Measurements from ENCODE around the gene INTS15. TPM values are rescaled to one million over a fixed set of nuclear protein-coding genes. Genes with fewer than 3 reads are reported as not detected.

The INTS15 gene
- total and polyA plus RNA-seq, 9 of the 15 experiments (the other 6 are each of a cell fraction or from before 2014, with no cell fraction given), result 0.52 to 28.9 (median 11.6) TPM

DNA sequence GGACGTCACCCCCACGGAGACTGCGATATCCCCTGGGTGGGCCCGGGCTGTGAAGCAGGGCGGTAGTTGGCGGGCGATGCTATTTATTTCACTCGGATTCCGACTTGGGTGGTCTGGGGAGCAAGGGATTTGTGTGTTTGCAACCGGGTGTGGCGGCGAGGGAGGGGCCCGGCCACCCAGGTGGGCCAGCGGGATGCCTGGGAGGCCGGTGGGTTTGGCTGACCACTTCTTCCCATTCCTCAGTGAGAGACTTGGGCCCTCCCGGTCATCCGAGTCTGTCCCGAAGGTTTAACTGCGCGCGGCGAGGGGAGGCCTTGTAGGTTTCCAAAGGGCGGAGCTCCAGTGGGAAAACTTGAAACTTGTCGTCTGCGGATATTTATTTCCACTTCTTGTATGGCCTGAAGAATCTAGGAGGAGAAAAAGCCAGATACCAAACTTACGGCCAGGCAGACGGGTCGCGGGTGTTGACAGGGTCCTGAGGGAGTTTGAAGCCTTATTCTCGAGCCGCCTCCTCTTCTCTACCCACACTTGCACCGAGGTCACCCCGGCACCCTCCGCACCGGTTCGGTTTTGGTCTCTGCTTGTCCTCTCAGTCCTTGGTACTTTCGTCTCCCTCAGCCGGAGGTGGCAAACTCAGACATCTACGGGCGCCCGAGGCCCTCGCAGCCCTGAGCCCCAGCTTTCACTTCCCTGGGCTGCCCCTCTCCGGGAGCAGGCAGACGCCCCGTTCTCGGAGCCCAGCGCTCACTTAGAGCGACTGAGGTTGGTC is 65.2 kb downstream of the INTS15 start:
- POLR2A ChIA-PET, result no interaction called here

DNA sequence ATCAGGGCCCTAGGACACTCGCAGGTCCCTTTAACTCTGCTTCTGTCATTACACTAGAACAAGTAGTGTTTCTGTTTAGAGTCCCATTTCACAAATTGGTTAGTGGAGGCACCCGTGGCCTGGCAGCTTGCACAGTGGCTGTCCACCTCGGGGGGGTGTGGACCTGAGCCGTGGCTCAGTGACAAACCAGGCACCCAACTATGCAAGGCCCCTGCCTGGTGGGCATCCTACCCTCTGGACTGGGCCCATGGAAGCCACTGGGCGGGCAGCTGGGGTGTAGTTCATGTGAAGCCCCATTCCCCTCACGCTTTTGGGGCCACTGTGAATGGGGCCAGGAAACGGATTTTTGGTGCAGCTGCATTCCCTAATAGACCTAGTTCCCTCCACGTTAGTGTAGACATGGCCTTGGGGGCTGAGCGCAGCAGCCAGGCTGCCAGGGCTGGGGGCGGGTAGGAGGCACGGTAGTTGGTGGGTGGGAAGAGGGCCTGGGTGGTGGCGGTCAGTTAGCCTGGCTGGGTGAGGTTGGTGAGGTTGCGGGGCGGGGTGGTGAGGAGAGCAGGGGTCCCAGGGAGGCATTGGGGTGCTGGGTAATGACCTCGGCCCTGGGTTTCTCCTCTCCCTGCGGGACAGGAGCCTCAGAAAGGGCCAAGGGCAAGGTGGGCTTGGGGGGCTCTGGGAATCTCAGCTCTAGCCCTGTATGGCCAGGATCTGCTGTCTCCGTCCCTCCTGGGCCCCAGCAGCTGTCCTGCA is 66.0 kb downstream of the INTS15 start:
- intact Hi-C loops (cut with micrococcal nuclease) (no loop called here), in situ Hi-C loops (cut with MboI) (no loop called here)
- DNase-seq (ENCODE audit: extremely low read depth in 1 of 4, low spot score in 3 of 4) (peak in 1 of 4 experiments; percentile 13), ATAC-seq (no peak; the same call in 2 of the 3 replicates), FAIRE-seq (no peak)
- BruUV-seq (replicated peaks), result no TSS peak
- peaks cover 0 to 5% of the 10 kb centered on the region in 2 experiments; a peak in 1 of 5 replicates for H3K27me3 ChIP-seq (ENCODE audit: control insufficient read depth in 2 of 2, insufficient read depth in 2 of 2, low read length in 2 of 2)
- ChIA-PET CTCF (ENCODE audit: low intra/inter-chr PET ratio) (no interaction called here), POLR2A (no interaction called here)
- H3K4me3 ChIP-seq, result no peak overlapping the region
- peaks cover 32% of the 10 kb centered on the region; the same call in 2 of the 3 replicates for H3K36me3 ChIP-seq (ENCODE audit: control insufficient read depth, insufficient read depth, low read length)
- H3K9me3 ChIP-seq (replicated peaks; ENCODE audit: control insufficient read depth, insufficient read depth, low read depth, low read length), result peaks cover 6% of the 10 kb centered on the region; the same call in 1 of the 2 replicates
- H3K9me1 ChIP-seq (ENCODE audit: control insufficient read depth, insufficient read depth, low read length), result no peaks in the 10 kb centered on the region
- H3K9ac ChIP-seq (ENCODE audit: insufficient read depth in 1 of 2, low read depth in 2 of 2, low read length in 2 of 2), result peak overlapping the region in 1 of 2 experiments; percentile 20; a peak in 1 of 4 replicates
- TF ChIP-seq POLR2B (IDR thresholded peaks at IDR 0.05; ENCODE audit: low read depth, partially characterized antibody) (peak; percentile 16), SNRNP70 (optimal IDR thresholded peaks at IDR 0.05; ENCODE audit: low read depth, low read length) (no peak), ZNF436 (CRISPR knock-in tag; IDR thresholded peaks at IDR 0.05) (no peak), POLR2G (IDR thresholded peaks at IDR 0.05; ENCODE audit: low read depth, low read length) (peak; percentile 54), SMARCC2 (IDR thresholded peaks at IDR 0.05; ENCODE audit: low read depth) (no peak)
- no peaks in the 10 kb centered on the region for H4K20me1 ChIP-seq (replicated peaks; ENCODE audit: control insufficient read depth, insufficient read depth, low read length)
- H3K4me1 ChIP-seq (replicated peaks in 1 of 2; ENCODE audit: control insufficient read depth in 2 of 2, insufficient read depth in 2 of 2, low read length in 2 of 2), result peaks cover 0 to 6% of the 10 kb centered on the region in 2 experiments; a peak in 2 of 5 replicates
- 86% methylated on average over 10 of the region's 17 CpGs for WGBS (ENCODE audit: insufficient coverage, low coverage, missing lambda C conversion rate)
- no peak overlapping the region for H3K4me2 ChIP-seq (ENCODE audit: insufficient read depth, low read length)
- no peak overlapping the region for H3K27ac ChIP-seq (ENCODE audit: extremely low read depth, low read depth, low read length)
- no peak overlapping the region for H2AFZ ChIP-seq (ENCODE audit: low read depth, low read length)
- H3K79me2 ChIP-seq (ENCODE audit: control insufficient read depth, insufficient read depth, low read length), result no peaks in the 10 kb centered on the region

More for the DNA sequence above, 65.2 kb downstream of the INTS15 start:
- intact Hi-C loops (cut with micrococcal nuclease) (no loop called here), in situ Hi-C loops (cut with MboI) (no loop called here)
- H3K27me3 ChIP-seq (ENCODE audit: control insufficient read depth in 2 of 2, insufficient read depth in 2 of 2, low read length in 2 of 2), result peaks cover 0 to 5% of the 10 kb centered on the region in 2 experiments; a peak in 1 of 5 replicates
- no peak overlapping the region for H3K27ac ChIP-seq (ENCODE audit: extremely low read depth, low read depth, low read length)
- CTCF ChIA-PET (ENCODE audit: low intra/inter-chr PET ratio), result no interaction called here
- H3K9ac ChIP-seq (ENCODE audit: insufficient read depth in 1 of 2, low read depth in 2 of 2, low read length in 2 of 2), result no peak overlapping the region
- no peaks in the 10 kb centered on the region for H3K79me2 ChIP-seq (ENCODE audit: control insufficient read depth, insufficient read depth, low read length)
- WGBS (ENCODE audit: insufficient coverage, low coverage, missing lambda C conversion rate), result 99% methylated on average over 33 of the region's 48 CpGs
- TSS peak; percentile 60 for BruUV-seq (replicated peaks)
- no peaks in the 10 kb centered on the region for H3K9me1 ChIP-seq (ENCODE audit: control insufficient read depth, insufficient read depth, low read length)
- peaks cover 40% of the 10 kb centered on the region; the same call in 2 of the 3 replicates for H3K36me3 ChIP-seq (ENCODE audit: control insufficient read depth, insufficient read depth, low read length)
- peak in 2 of 4 experiments; percentile 3 to 8 for DNase-seq (ENCODE audit: extremely low read depth in 1 of 4, low spot score in 3 of 4)
- no peak overlapping the region for H3K4me2 ChIP-seq (ENCODE audit: insufficient read depth, low read length)
- H3K4me1 ChIP-seq (replicated peaks in 1 of 2; ENCODE audit: control insufficient read depth in 2 of 2, insufficient read depth in 2 of 2, low read length in 2 of 2), result peaks cover 0 to 6% of the 10 kb centered on the region in 2 experiments; a peak in 2 of 5 replicates
- no peak for FAIRE-seq
- no peak for ATAC-seq
- peaks cover 11% of the 10 kb centered on the region for H3K9me3 ChIP-seq (replicated peaks; ENCODE audit: control insufficient read depth, insufficient read depth, low read depth, low read length)
- H2AFZ ChIP-seq (ENCODE audit: low read depth, low read length), result no peak overlapping the region
- TF ChIP-seq ERF (CRISPR knock-in tag; IDR thresholded peaks at IDR 0.05) (no peak), POLR2G (IDR thresholded peaks at IDR 0.05; ENCODE audit: low read depth, low read length) (peak; percentile 58; the same call in 1 of the 2 replicates), RBFOX2 (IDR thresholded peaks at IDR 0.05; ENCODE audit: low read depth, low read length) (peak; percentile 31; the same call in 1 of the 2 replicates)
- H4K20me1 ChIP-seq (replicated peaks; ENCODE audit: control insufficient read depth, insufficient read depth, low read length), result no peaks in the 10 kb centered on the region
- no peak overlapping the region for H3K4me3 ChIP-seq

All from K562 (cell line).